Measurements from ENCODE around the gene LINC01488.

The LINC01488 gene

GRCh38 chr11:69443968-69444364 is 37.5 kb upstream of the LINC01488 start:
- no peak for DNase-seq
- Histone ChIP-seq H3K9me3 (no peaks in the 10 kb centered on the region), H3K4me3 (ENCODE audit: low read depth, low read length) (peak overlapping the region; percentile 41), H3K27me3 (no peaks in the 10 kb centered on the region), H3K4me1 (peaks cover 17% of the 10 kb centered on the region), H3K36me3 (no peaks in the 10 kb centered on the region)
- TF ChIP-seq CTCF (IDR thresholded peaks at IDR 0.05; ENCODE audit: low read depth, low read length): no peak

- TF ChIP-seq CTCF (IDR thresholded peaks at IDR 0.05; ENCODE audit: low read depth, low read length): no peak
- Histone ChIP-seq H3K36me3 (no peaks in the 10 kb centered on the region), H3K27me3 (no peaks in the 10 kb centered on the region), H3K4me1 (peaks cover 21% of the 10 kb centered on the region), H3K9me3 (no peaks in the 10 kb centered on the region), H3K4me3 (ENCODE audit: low read depth, low read length) (no peak overlapping the region)
- no peak for DNase-seq
Observed at GRCh38 chr11:69444381-69445130, 36.9 kb upstream of the LINC01488 start.

GRCh38 chr11:69445131-69445470 is 36.4 kb upstream of the LINC01488 start:
- TF ChIP-seq CTCF (IDR thresholded peaks at IDR 0.05; ENCODE audit: low read depth, low read length): no peak
- Histone ChIP-seq H3K27me3 (no peaks in the 10 kb centered on the region), H3K4me1 (peaks cover 26% of the 10 kb centered on the region), H3K4me3 (ENCODE audit: low read depth, low read length) (no peak overlapping the region), H3K9me3 (no peaks in the 10 kb centered on the region), H3K36me3 (no peaks in the 10 kb centered on the region)
- DNase-seq: no peak

- H3K36me3 ChIP-seq: no peaks in the 10 kb centered on the region
- H3K9me3 ChIP-seq: no peaks in the 10 kb centered on the region
- no peak overlapping the region for H3K4me3 ChIP-seq (ENCODE audit: low read depth, low read length)
- no peak for DNase-seq
- TF ChIP-seq CTCF (IDR thresholded peaks at IDR 0.05; ENCODE audit: low read depth, low read length): no peak
- peaks cover 32% of the 10 kb centered on the region for H3K4me1 ChIP-seq
- H3K27me3 ChIP-seq: no peaks in the 10 kb centered on the region
Observed at GRCh38 chr11:69446108-69446507, 35.4 kb upstream of the LINC01488 start.

- TF ChIP-seq CTCF (IDR thresholded peaks at IDR 0.05; ENCODE audit: low read depth, low read length): no peak
- Histone ChIP-seq H3K27me3 (no peaks in the 10 kb centered on the region), H3K4me1 (peaks cover 28% of the 10 kb centered on the region), H3K9me3 (no peaks in the 10 kb centered on the region), H3K4me3 (ENCODE audit: low read depth, low read length) (no peak overlapping the region), H3K36me3 (no peaks in the 10 kb centered on the region)
- no peak for DNase-seq
Observed at GRCh38 chr11:69447786-69448185, 33.7 kb upstream of the LINC01488 start.

- Histone ChIP-seq H3K4me1 (peaks cover 26% of the 10 kb centered on the region), H3K36me3 (no peaks in the 10 kb centered on the region), H3K9me3 (no peaks in the 10 kb centered on the region), H3K4me3 (ENCODE audit: low read depth, low read length) (no peak overlapping the region), H3K27me3 (no peaks in the 10 kb centered on the region)
- TF ChIP-seq CTCF (IDR thresholded peaks at IDR 0.05; ENCODE audit: low read depth, low read length): no peak
- DNase-seq: no peak
Observed at GRCh38 chr11:69448471-69449284, 32.8 kb upstream of the LINC01488 start.
